NCI-H446 (cell line): ENCODE data around the gene CNTNAP2.

ENCODE experiments used
- DNase-seq, 2 experiments: peaks; one replicate each; lab custom pipeline; 2025; lab: John Stamatoyannopoulos, UW

The CNTNAP2 gene

GRCh38 chr7:146681487-146681886 is 564.9 kb downstream of the CNTNAP2 start:
- no peak for DNase-seq

- DNase-seq = no peak
Measured at GRCh38 chr7:146683439-146683838, 566.8 kb downstream of the CNTNAP2 start.

- DNase-seq = no peak
Measured at GRCh38 chr7:146690987-146691386, 574.4 kb downstream of the CNTNAP2 start.

GRCh38 chr7:146698995-146699610 is 582.5 kb downstream of the CNTNAP2 start:
- DNase-seq = no peak

GRCh38 chr7:146700015-146700560 is 583.5 kb downstream of the CNTNAP2 start:
- DNase-seq = no peak

GRCh38 chr7:146701166-146701565 is 584.6 kb downstream of the CNTNAP2 start:
- DNase-seq = no peak

GRCh38 chr7:146702898-146703297 is 586.3 kb downstream of the CNTNAP2 start:
- no peak for DNase-seq

- no peak for DNase-seq
Measured at GRCh38 chr7:146709451-146710027, 592.9 kb downstream of the CNTNAP2 start.

- no peak for DNase-seq
Measured at GRCh38 chr7:146713205-146713604, 596.6 kb downstream of the CNTNAP2 start.

- no peak for DNase-seq
Measured at GRCh38 chr7:146713934-146714333, 597.3 kb downstream of the CNTNAP2 start.

GRCh38 chr7:146720195-146720594 is 603.6 kb downstream of the CNTNAP2 start:
- DNase-seq = no peak

- DNase-seq = no peak
Measured at GRCh38 chr7:146722986-146723385, 606.4 kb downstream of the CNTNAP2 start.

- DNase-seq = no peak
Measured at GRCh38 chr7:146725520-146725919, 608.9 kb downstream of the CNTNAP2 start.

- DNase-seq = no peak
Measured at GRCh38 chr7:146728141-146728540, 611.5 kb downstream of the CNTNAP2 start.

- DNase-seq = no peak
Measured at GRCh38 chr7:146728611-146729010, 612.0 kb downstream of the CNTNAP2 start.

- DNase-seq = no peak
Measured at GRCh38 chr7:146731185-146731584, 614.6 kb downstream of the CNTNAP2 start.

GRCh38 chr7:146735992-146736391 is 619.4 kb downstream of the CNTNAP2 start:
- DNase-seq = no peak

GRCh38 chr7:146736446-146737190 is 620.0 kb downstream of the CNTNAP2 start:
- DNase-seq = no peak

GRCh38 chr7:146740039-146740438 is 623.4 kb downstream of the CNTNAP2 start:
- no peak for DNase-seq

GRCh38 chr7:146741911-146742310 is 625.3 kb downstream of the CNTNAP2 start:
- DNase-seq = peak; percentile 32 to 77

- DNase-seq = no peak
Measured at GRCh38 chr7:146754385-146754784, 637.8 kb downstream of the CNTNAP2 start.

- no peak for DNase-seq
Measured at GRCh38 chr7:146755585-146755984, 639.0 kb downstream of the CNTNAP2 start.

- peak; percentile 11 to 71 for DNase-seq
Measured at GRCh38 chr7:146764458-146764857, 647.9 kb downstream of the CNTNAP2 start.
